ENCODE results near the gene TMEM94.

TMEM94 gene

GRCh38 chr17:75531721-75532072, 75.3 kb downstream of the TMEM94 start:
- DNase-seq = no peak

- DNase-seq = peak; percentile 35
Observed at GRCh38 chr17:75535119-75535537, 78.7 kb downstream of the TMEM94 start.

- no peak for DNase-seq
Observed at GRCh38 chr17:75535871-75536270, 79.4 kb downstream of the TMEM94 start.

GRCh38 chr17:75536366-75536765, 79.9 kb downstream of the TMEM94 start:
- DNase-seq = no peak

GRCh38 chr17:75539967-75540729, 83.7 kb downstream of the TMEM94 start:
- no peak for DNase-seq

- DNase-seq = no peak
Observed at GRCh38 chr17:75540923-75541503, 84.6 kb downstream of the TMEM94 start.

GRCh38 chr17:75542229-75542628, 85.8 kb downstream of the TMEM94 start:
- no peak for DNase-seq

GRCh38 chr17:75542728-75543336, 86.4 kb downstream of the TMEM94 start:
- no peak for DNase-seq

GRCh38 chr17:75544250-75544649, 87.8 kb downstream of the TMEM94 start:
- no peak for DNase-seq

- no peak for DNase-seq
Observed at GRCh38 chr17:75546181-75546580, 89.7 kb downstream of the TMEM94 start.

- no peak for DNase-seq
Observed at GRCh38 chr17:75547091-75547490, 90.7 kb downstream of the TMEM94 start.

GRCh38 chr17:75548813-75549212, 92.4 kb downstream of the TMEM94 start:
- no peak for DNase-seq
